ENCODE results near the gene AKAP12. TPM values are rescaled to one million over a fixed set of nuclear protein-coding genes. Genes with fewer than 3 reads are reported as not detected.

AKAP12 gene
- total and polyA plus RNA-seq, 2 experiments from 2014 or later = 90.1 to 137 TPM

DNA sequence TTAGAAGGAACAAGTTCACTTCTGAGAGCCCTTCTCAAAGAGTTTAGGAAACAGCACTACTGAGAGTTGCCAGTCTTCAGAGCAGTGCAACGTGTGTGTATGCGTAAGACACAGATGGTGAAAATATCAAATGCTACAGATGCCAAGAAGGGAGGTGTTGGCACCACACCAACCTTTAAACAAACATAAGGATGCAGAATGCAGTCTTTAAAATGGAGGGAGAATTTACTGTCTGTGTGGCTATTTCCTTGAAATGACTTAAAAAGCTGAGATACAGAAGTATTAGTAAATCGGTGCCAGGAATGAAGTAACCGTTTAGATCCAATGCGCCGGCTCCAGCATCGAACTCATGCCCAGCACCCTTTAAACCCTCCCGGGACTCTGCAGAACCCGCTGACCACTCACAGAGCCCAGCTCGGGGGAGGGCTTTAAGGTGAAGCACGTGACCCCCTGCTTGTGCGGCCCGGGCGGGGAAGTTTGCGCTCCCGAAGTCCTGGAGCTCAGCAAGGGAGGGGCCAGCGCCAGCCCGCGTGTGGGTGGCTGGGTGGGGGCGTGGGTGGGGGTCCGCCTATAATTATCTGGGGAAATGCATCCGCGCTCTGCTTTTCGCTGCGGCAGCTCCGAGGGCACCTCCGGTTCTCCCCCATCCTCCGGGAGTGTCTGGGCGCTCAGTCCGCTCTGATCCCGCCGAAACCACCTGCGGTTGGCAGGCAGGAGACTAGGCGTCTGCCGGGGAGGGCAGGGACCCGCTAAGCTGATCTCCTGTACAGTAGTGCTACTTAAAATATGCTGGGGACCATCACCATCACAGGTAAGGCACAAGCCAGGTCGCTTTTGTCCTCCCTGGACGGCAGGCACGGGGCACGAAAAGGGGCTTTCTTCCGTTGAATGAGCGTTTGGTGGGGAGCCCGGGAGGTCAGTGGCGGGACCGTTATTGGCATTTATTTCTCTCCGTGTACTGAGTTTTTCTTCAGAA is 85.6 kb downstream of the AKAP12 start:
- no peak overlapping the region for H3K27ac Mint-ChIP-seq
- H3K4me1 Mint-ChIP-seq = peaks cover 26% of the 10 kb centered on the region
- peaks cover 2% of the 10 kb centered on the region for H4K20me1 ChIP-seq (replicated peaks; ENCODE audit: insufficient read depth)
- peaks cover 4% of the 10 kb centered on the region; the same call in 2 of the 3 replicates for H3K36me3 Mint-ChIP-seq (ENCODE audit: low read depth)
- no peaks in the 10 kb centered on the region for H3K9me2 ChIP-seq (ENCODE audit: insufficient read depth)
- no peaks in the 10 kb centered on the region; the same call in 1 of the 2 replicates for H3K36me3 ChIP-seq (ENCODE audit: insufficient read depth)
- peak overlapping the region; percentile 84 for H3K4me2 ChIP-seq
- H3K27me3 ChIP-seq (ENCODE audit: insufficient read depth) = peaks cover 4% of the 10 kb centered on the region; the same call in 1 of the 2 replicates
- DNase-seq (ENCODE audit: low spot score) (peak; percentile 75), ATAC-seq (peak; percentile 85)
- peak overlapping the region; percentile 80 for H3K4me3 Mint-ChIP-seq
- peaks cover 23% of the 10 kb centered on the region for H3K27me3 Mint-ChIP-seq (ENCODE audit: insufficient read depth, low read depth, poor library complexity)
- peaks cover 46% of the 10 kb centered on the region for H3K79me2 ChIP-seq (replicated peaks; ENCODE audit: insufficient read depth)
- no peak overlapping the region for H3K27ac ChIP-seq (ENCODE audit: low read depth)
- H2AFZ ChIP-seq = peak overlapping the region; percentile 80; the same call in 1 of the 2 replicates
- H3F3A ChIP-seq (replicated peaks; ENCODE audit: low read depth) = peaks cover 6% of the 10 kb centered on the region; the same call in 1 of the 2 replicates
- peaks cover 5% of the 10 kb centered on the region; the same call in 1 of the 2 replicates for H3K4me1 ChIP-seq (ENCODE audit: insufficient read depth)
- TF ChIP-seq ZNF114 (CRISPR knock-in tag; IDR thresholded peaks at IDR 0.05) (no peak), POLR2AphosphoS5 (IDR thresholded peaks at IDR 0.05; ENCODE audit: low read depth) (no peak), STAT1 (IDR thresholded peaks at IDR 0.05; ENCODE audit: unreplicated experiment) (no peak), ZNF331 (CRISPR knock-in tag; IDR thresholded peaks at IDR 0.05; ENCODE audit: low read depth) (no peak), EZH2phosphoT487 (IDR thresholded peaks at IDR 0.05; ENCODE audit: unreplicated experiment) (no peak), CREB1 (CRISPR knock-in tag; IDR thresholded peaks at IDR 0.05; ENCODE audit: low read depth) (no peak), EZH2 (IDR thresholded peaks at IDR 0.05; ENCODE audit: low read depth, unreplicated experiment) (no peak), JUNB (IDR thresholded peaks at IDR 0.05; ENCODE audit: unreplicated experiment) (no peak), NANOG (IDR thresholded peaks at IDR 0.05; ENCODE audit: borderline replicate concordance) (no peak)
- TF ChIP-seq, protein P1, sequence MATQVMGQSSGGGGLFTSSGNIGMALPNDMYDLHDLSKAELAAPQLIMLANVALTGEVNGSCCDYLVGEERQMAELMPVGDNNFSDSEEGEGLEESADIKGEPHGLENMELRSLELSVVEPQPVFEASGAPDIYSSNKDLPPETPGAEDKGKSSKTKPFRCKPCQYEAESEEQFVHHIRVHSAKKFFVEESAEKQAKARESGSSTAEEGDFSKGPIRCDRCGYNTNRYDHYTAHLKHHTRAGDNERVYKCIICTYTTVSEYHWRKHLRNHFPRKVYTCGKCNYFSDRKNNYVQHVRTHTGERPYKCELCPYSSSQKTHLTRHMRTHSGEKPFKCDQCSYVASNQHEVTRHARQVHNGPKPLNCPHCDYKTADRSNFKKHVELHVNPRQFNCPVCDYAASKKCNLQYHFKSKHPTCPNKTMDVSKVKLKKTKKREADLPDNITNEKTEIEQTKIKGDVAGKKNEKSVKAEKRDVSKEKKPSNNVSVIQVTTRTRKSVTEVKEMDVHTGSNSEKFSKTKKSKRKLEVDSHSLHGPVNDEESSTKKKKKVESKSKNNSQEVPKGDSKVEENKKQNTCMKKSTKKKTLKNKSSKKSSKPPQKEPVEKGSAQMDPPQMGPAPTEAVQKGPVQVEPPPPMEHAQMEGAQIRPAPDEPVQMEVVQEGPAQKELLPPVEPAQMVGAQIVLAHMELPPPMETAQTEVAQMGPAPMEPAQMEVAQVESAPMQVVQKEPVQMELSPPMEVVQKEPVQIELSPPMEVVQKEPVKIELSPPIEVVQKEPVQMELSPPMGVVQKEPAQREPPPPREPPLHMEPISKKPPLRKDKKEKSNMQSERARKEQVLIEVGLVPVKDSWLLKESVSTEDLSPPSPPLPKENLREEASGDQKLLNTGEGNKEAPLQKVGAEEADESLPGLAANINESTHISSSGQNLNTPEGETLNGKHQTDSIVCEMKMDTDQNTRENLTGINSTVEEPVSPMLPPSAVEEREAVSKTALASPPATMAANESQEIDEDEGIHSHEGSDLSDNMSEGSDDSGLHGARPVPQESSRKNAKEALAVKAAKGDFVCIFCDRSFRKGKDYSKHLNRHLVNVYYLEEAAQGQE (IDR thresholded peaks at IDR 0.05; ENCODE audit: unreplicated experiment) = no peak
- TF ChIP-seq, protein P2, sequence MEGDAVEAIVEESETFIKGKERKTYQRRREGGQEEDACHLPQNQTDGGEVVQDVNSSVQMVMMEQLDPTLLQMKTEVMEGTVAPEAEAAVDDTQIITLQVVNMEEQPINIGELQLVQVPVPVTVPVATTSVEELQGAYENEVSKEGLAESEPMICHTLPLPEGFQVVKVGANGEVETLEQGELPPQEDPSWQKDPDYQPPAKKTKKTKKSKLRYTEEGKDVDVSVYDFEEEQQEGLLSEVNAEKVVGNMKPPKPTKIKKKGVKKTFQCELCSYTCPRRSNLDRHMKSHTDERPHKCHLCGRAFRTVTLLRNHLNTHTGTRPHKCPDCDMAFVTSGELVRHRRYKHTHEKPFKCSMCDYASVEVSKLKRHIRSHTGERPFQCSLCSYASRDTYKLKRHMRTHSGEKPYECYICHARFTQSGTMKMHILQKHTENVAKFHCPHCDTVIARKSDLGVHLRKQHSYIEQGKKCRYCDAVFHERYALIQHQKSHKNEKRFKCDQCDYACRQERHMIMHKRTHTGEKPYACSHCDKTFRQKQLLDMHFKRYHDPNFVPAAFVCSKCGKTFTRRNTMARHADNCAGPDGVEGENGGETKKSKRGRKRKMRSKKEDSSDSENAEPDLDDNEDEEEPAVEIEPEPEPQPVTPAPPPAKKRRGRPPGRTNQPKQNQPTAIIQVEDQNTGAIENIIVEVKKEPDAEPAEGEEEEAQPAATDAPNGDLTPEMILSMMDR (conservative IDR thresholded peaks at IDR 0.05; ENCODE audit: low read depth in 2 of 2) = no peak
- TF ChIP-seq, protein P3, sequence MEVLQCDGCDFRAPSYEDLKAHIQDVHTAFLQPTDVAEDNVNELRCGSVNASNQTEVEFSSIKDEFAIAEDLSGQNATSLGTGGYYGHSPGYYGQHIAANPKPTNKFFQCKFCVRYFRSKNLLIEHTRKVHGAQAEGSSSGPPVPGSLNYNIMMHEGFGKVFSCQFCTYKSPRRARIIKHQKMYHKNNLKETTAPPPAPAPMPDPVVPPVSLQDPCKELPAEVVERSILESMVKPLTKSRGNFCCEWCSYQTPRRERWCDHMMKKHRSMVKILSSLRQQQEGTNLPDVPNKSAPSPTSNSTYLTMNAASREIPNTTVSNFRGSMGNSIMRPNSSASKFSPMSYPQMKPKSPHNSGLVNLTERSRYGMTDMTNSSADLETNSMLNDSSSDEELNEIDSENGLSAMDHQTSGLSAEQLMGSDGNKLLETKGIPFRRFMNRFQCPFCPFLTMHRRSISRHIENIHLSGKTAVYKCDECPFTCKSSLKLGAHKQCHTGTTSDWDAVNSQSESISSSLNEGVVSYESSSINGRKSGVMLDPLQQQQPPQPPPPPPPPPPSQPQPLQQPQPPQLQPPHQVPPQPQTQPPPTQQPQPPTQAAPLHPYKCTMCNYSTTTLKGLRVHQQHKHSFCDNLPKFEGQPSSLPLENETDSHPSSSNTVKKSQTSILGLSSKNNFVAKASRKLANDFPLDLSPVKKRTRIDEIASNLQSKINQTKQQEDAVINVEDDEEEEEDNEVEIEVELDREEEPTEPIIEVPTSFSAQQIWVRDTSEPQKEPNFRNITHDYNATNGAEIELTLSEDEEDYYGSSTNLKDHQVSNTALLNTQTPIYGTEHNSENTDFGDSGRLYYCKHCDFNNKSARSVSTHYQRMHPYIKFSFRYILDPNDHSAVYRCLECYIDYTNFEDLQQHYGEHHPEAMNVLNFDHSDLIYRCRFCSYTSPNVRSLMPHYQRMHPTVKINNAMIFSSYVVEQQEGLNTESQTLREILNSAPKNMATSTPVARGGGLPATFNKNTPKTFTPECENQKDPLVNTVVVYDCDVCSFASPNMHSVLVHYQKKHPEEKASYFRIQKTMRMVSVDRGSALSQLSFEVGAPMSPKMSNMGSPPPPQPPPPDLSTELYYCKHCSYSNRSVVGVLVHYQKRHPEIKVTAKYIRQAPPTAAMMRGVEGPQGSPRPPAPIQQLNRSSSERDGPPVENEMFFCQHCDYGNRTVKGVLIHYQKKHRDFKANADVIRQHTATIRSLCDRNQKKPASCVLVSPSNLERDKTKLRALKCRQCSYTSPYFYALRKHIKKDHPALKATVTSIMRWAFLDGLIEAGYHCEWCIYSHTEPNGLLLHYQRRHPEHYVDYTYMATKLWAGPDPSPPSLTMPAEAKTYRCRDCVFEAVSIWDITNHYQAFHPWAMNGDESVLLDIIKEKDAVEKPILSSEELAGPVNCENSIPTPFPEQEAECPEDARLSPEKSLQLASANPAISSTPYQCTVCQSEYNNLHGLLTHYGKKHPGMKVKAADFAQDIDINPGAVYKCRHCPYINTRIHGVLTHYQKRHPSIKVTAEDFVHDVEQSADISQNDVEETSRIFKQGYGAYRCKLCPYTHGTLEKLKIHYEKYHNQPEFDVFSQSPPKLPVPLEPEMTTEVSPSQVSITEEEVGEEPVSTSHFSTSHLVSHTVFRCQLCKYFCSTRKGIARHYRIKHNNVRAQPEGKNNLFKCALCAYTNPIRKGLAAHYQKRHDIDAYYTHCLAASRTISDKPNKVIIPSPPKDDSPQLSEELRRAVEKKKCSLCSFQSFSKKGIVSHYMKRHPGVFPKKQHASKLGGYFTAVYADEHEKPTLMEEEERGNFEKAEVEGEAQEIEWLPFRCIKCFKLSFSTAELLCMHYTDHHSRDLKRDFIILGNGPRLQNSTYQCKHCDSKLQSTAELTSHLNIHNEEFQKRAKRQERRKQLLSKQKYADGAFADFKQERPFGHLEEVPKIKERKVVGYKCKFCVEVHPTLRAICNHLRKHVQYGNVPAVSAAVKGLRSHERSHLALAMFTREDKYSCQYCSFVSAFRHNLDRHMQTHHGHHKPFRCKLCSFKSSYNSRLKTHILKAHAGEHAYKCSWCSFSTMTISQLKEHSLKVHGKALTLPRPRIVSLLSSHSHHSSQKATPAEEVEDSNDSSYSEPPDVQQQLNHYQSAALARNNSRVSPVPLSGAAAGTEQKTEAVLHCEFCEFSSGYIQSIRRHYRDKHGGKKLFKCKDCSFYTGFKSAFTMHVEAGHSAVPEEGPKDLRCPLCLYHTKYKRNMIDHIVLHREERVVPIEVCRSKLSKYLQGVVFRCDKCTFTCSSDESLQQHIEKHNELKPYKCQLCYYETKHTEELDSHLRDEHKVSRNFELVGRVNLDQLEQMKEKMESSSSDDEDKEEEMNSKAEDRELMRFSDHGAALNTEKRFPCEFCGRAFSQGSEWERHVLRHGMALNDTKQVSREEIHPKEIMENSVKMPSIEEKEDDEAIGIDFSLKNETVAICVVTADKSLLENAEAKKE (CRISPR knock-in tag; IDR thresholded peaks at IDR 0.05) = no peak
- TF ChIP-seq, protein P4, sequence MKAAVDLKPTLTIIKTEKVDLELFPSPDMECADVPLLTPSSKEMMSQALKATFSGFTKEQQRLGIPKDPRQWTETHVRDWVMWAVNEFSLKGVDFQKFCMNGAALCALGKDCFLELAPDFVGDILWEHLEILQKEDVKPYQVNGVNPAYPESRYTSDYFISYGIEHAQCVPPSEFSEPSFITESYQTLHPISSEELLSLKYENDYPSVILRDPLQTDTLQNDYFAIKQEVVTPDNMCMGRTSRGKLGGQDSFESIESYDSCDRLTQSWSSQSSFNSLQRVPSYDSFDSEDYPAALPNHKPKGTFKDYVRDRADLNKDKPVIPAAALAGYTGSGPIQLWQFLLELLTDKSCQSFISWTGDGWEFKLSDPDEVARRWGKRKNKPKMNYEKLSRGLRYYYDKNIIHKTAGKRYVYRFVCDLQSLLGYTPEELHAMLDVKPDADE (IDR thresholded peaks at IDR 0.05) = no peak
- no peaks in the 10 kb centered on the region; the same call in 2 of the 3 replicates for H3K9me3 Mint-ChIP-seq
- peak overlapping the region; percentile 60 for H3K4me3 ChIP-seq

Data from GM23338 (cell line).